HL-60 (cell line): Measurements from ENCODE around the gene GPR39.

Experiments
- DNase-seq, 2 experiments: peaks; one replicate each; pipeline ENCODE4 v3.0.0-alpha.2; 2010 to 2020; ENCODE audit warnings: low read depth in 1 of 2, low spot score in 1 of 2
- H3K27ac ChIP-seq: fragments of 250-450 bp; sonication (Bioruptor Pico); replicated peaks from 2 replicates; pipeline ENCODE4 v1.5.1; 2020; ENCODE audit warnings: mild to moderate bottlenecking, moderate library complexity
- H3K27me3 ChIP-seq: fragments of 250-450 bp; sonication (Bioruptor Pico); 2 replicates; pipeline ENCODE4 v1.5.1; 2021; ENCODE audit warnings: mild to moderate bottlenecking, moderate library complexity; ENCODE audit not compliant: insufficient read depth, poor library complexity, severe bottlenecking
- H3K4me3 ChIP-seq: replicated peaks from 2 replicates; pipeline ENCODE4 v1.5.1; 2011; ENCODE audit warnings: mild to moderate bottlenecking, control low read depth, low read length; ENCODE audit not compliant: insufficient read depth
- GABPA ChIP-seq: IDR thresholded peaks from 2 replicates; pipeline ENCODE4 v1.6.1; 2012; ENCODE audit warnings: low read depth
- POLR2AphosphoS5 ChIP-seq: IDR thresholded peaks from 2 replicates; pipeline ENCODE4 v1.6.1; 2012; ENCODE audit warnings: low read depth
- REST ChIP-seq: IDR thresholded peaks from 2 replicates; pipeline ENCODE4 v1.6.1; 2012; ENCODE audit warnings: low read depth; ENCODE audit not compliant: insufficient replicate concordance
- SPI1 ChIP-seq: IDR thresholded peaks from 2 replicates; pipeline ENCODE4 v1.6.1; 2012; ENCODE audit warnings: low read depth, mild to moderate bottlenecking, borderline replicate concordance
- TF ChIP-seq, protein P1 (sequence below): IDR thresholded peaks from one replicate; pipeline ENCODE4 v1.5.1; 2011; ENCODE audit warnings: low read length, control low read depth, inconsistent platforms; ENCODE audit not compliant: insufficient read depth

Gene GPR39

DNA sequence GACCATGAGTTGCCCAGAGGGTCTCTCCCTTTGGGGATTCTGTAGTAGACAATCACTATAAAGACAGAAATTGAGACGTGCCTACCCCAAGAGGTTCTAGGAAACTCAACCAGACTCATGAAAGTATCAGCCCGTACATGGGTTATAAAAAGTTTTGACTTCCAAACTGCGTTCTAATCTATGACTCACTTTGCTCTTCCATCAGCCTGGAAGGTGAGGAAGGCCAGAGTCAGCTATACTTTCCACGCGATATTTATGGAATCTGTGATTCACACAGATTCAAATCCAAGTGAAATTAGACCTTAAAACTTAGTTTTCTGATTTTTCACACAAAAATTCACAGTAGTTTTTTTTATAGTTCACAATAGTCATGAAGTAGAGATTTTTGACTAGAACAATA lies 261.1 kb downstream of the GPR39 start:
- Histone ChIP-seq H3K27ac (no peak overlapping the region), H3K4me3 (no peak overlapping the region), H3K27me3 (peaks cover 14% of the 10 kb centered on the region)
- TF ChIP-seq GABPA (no peak), REST (no peak), SPI1 (no peak), POLR2AphosphoS5 (no peak)
- TF ChIP-seq, protein P1, sequence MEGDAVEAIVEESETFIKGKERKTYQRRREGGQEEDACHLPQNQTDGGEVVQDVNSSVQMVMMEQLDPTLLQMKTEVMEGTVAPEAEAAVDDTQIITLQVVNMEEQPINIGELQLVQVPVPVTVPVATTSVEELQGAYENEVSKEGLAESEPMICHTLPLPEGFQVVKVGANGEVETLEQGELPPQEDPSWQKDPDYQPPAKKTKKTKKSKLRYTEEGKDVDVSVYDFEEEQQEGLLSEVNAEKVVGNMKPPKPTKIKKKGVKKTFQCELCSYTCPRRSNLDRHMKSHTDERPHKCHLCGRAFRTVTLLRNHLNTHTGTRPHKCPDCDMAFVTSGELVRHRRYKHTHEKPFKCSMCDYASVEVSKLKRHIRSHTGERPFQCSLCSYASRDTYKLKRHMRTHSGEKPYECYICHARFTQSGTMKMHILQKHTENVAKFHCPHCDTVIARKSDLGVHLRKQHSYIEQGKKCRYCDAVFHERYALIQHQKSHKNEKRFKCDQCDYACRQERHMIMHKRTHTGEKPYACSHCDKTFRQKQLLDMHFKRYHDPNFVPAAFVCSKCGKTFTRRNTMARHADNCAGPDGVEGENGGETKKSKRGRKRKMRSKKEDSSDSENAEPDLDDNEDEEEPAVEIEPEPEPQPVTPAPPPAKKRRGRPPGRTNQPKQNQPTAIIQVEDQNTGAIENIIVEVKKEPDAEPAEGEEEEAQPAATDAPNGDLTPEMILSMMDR: no peak
- DNase-seq: no peak

GRCh38 chr2:132678483-132678882 lies 261.9 kb downstream of the GPR39 start:
- no peak overlapping the region for H3K4me3 ChIP-seq
- H3K27me3 ChIP-seq: peaks cover 11% of the 10 kb centered on the region
- no peak overlapping the region for H3K27ac ChIP-seq
- DNase-seq: no peak
- TF ChIP-seq SPI1 (no peak), REST (no peak), GABPA (no peak), POLR2AphosphoS5 (no peak)
- TF ChIP-seq, protein P1: no peak

- TF ChIP-seq REST (no peak), GABPA (no peak), SPI1 (no peak), POLR2AphosphoS5 (no peak)
- TF ChIP-seq, protein P1: no peak
- H3K4me3 ChIP-seq: no peak overlapping the region
- no peak for DNase-seq
- peaks cover 11% of the 10 kb centered on the region for H3K27me3 ChIP-seq
- no peak overlapping the region for H3K27ac ChIP-seq
These were observed 263.9 kb downstream of the GPR39 start for GRCh38 chr2:132680544-132680943.
